NT2/D1 (cell line): ENCODE data around the gene GABRB3.

Experiments used
- SUZ12 ChIP-seq: IDR thresholded peaks from 2 replicates; pipeline ENCODE4 v1.6.1; 2011; ENCODE audit not compliant: insufficient read length, insufficient read depth; ENCODE audit errors: extremely low read depth
- YY1 ChIP-seq: IDR thresholded peaks from 2 replicates; pipeline ENCODE4 v1.6.1; 2011; ENCODE audit not compliant: insufficient read length, insufficient read depth
- ZNF274 ChIP-seq: IDR thresholded peaks from 2 replicates; pipeline ENCODE4 v1.6.1; 2011; ENCODE audit warnings: mild to moderate bottlenecking, low read depth, low read length

DNA sequence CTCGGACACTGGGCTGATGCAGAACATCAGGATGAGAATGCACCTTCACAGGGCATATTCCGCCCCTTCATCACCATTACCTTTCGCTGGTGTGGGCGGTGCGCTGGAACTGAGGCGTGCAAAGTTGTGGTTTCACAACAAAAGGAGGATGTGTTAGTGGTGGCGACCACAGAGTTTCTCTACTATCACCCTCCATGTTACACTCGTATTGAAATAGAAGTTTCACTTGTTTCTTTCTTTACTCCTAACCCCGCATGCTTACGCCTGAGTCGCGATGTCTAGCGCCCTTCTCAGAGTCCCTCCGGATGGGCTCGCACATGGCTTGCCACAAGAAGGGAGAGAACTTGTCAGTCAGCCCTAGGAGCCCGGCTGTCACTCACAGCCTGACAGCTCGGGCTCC, 148.7 kb downstream of the GABRB3 start:
- TF ChIP-seq SUZ12 = no peak
- TF ChIP-seq ZNF274 = no peak
- TF ChIP-seq YY1 = no peak
